Esophagus (tissue), 2 donors: ENCODE results near the gene APIP. TPM values are rescaled to one million over a fixed set of nuclear protein-coding genes. Genes with fewer than 3 reads are reported as not detected.

ENCODE experiments used
- H3K27ac ChIP-seq, 2 donors: one replicate each; pipeline ENCODE4 v1.5.1; 2013; ENCODE audit warnings: low read depth in 2 of 2, mild to moderate bottlenecking in 2 of 2, inconsistent platforms in 1 of 2, low read length in 1 of 2, moderate library complexity in 1 of 2
- H3K27me3 ChIP-seq, 2 donors: one replicate each; pipeline ENCODE4 v1.6.1; 2013; ENCODE audit warnings: low read length in 2 of 2, control low read depth in 1 of 2, mild to moderate bottlenecking in 1 of 2; ENCODE audit not compliant: insufficient read depth in 2 of 2, control insufficient read depth in 1 of 2
- H3K36me3 ChIP-seq, 2 donors: one replicate each; pipeline ENCODE4 v1.6.1; 2013; ENCODE audit warnings: low read length in 1 of 2; ENCODE audit not compliant: control insufficient read depth in 2 of 2, insufficient read depth in 2 of 2
- H3K4me1 ChIP-seq, 2 donors: one replicate each; pipeline ENCODE4 v1.6.1; 2013; ENCODE audit warnings: low read length in 1 of 2; ENCODE audit not compliant: control insufficient read depth in 2 of 2, insufficient read depth in 2 of 2
- H3K4me3 ChIP-seq, 2 donors: one replicate each; pipeline ENCODE4 v1.5.1; 2013; ENCODE audit warnings: low read length in 2 of 2, mild to moderate bottlenecking in 2 of 2, low read depth in 1 of 2, moderate library complexity in 1 of 2
- H3K9me3 ChIP-seq, 2 donors: one replicate each; pipeline ENCODE4 v1.6.1; 2013; ENCODE audit warnings: mild to moderate bottlenecking in 2 of 2, low read depth in 1 of 2, low read length in 1 of 2, moderate library complexity in 1 of 2; ENCODE audit not compliant: control insufficient read depth in 2 of 2, insufficient read depth in 1 of 2
- WGBS, 2 donors: extraction: QIAGEN DNeasy Blood & Tissue Kit; methylation state at CpG; one replicate each; pipeline ENCODE4 v1.1.7; 2013; 5-methylcytosine and 5-hydroxymethylcytosine counted together
- polyA plus RNA-seq, 2 donors: library from polyadenylated mRNA; stranded (reverse); fragments of 200-250 nt; gene quantifications; one replicate each; pipeline ENCODE4 v1.2.3, GENCODE V29; 2013
- donor health status: healthy with polysubstance abuse.
- donor health status: Bipolar disorder and iron deficiency.

Gene APIP
- polyA plus RNA-seq, 2 donors, result 8.5 to 12.5 TPM

- no peaks in the 10 kb centered on the region for H3K27me3 ChIP-seq
- H3K4me1 ChIP-seq, result peaks cover 0 to 16% of the 10 kb centered on the region in 2 donors
- H3K36me3 ChIP-seq, result no peaks in the 10 kb centered on the region
- 37 to 50% methylated on average over 4 of the region's 4 CpGs for WGBS, 2 donors
- H3K9me3 ChIP-seq, result no peaks in the 10 kb centered on the region
- H3K27ac ChIP-seq, result peak overlapping the region; percentile 74 to 89
- no peak overlapping the region for H3K4me3 ChIP-seq
Measured at GRCh38 chr11:34836958-34837856, 79.0 kb downstream of the APIP start.

- H3K27ac ChIP-seq, result peak overlapping the region in 1 of 2 donors; percentile 34
- H3K4me1 ChIP-seq, result peaks cover 0 to 14% of the 10 kb centered on the region in 2 donors
- no peak overlapping the region for H3K4me3 ChIP-seq
- H3K9me3 ChIP-seq, result no peaks in the 10 kb centered on the region
- no peaks in the 10 kb centered on the region for H3K36me3 ChIP-seq
- no peaks in the 10 kb centered on the region for H3K27me3 ChIP-seq
Measured at GRCh38 chr11:34833602-34834001, 82.6 kb downstream of the APIP start.

Other genes starting within 250 kb of the APIP start
- 10 to 100 TPM; 13.6 to 13.7 TPM for gene PDHX, start 239 bp upstream of the APIP start, polyA plus RNA-seq
- gene CD44, start 222.8 kb upstream of the APIP start, polyA plus RNA-seq, result 100 to 1,000 TPM; 130 to 161 TPM